GM13977 (cell line): ENCODE measurements around the gene AFDN.

Experiments used
- DNase-seq: peaks from one replicate; pipeline ENCODE4 v3.0.0; 2012; ENCODE audit warnings: low spot score
- in situ Hi-C: fragments of 300-500 bp; cut with MboI; formaldehyde crosslinking; loops from one replicate; pipeline ENCODE4 v1.12.0; 2022; ENCODE audit warnings: low sequenced_read_pairs, low pct_unique_long_range_greater_than_20kb, mixed read lengths, inconsistent platforms; ENCODE audit not compliant: unreplicated experiment
- TF ChIP-seq, protein P1 (sequence below): IDR thresholded peaks from 2 replicates; pipeline ENCODE4 v1.5.1; 2012; ENCODE audit warnings: mild to moderate bottlenecking, control low read depth; ENCODE audit not compliant: insufficient read depth; ENCODE audit errors: extremely low read depth, missing control alignments

The AFDN gene

DNA sequence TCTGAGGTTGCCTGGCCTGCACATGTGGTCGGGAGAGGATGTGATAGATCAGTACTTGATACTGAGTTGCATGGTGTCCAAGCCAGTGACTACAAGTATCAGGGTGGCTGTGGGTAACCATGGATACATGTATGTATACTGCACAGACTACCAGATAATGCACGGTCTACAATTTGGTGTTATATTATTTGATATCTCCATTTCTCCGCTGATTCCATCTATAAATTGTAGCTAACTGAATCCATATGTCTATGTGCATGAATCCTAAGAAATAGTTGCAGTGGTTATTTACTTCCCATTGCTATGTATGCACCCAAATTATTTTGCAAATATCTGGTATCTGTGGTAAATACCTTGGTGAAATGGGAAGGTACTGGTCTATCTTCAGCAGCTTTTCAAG is 87.0 kb downstream of the AFDN start:
- in situ Hi-C loops, result no loop called here
- DNase-seq, result no peak
- TF ChIP-seq, protein P1, sequence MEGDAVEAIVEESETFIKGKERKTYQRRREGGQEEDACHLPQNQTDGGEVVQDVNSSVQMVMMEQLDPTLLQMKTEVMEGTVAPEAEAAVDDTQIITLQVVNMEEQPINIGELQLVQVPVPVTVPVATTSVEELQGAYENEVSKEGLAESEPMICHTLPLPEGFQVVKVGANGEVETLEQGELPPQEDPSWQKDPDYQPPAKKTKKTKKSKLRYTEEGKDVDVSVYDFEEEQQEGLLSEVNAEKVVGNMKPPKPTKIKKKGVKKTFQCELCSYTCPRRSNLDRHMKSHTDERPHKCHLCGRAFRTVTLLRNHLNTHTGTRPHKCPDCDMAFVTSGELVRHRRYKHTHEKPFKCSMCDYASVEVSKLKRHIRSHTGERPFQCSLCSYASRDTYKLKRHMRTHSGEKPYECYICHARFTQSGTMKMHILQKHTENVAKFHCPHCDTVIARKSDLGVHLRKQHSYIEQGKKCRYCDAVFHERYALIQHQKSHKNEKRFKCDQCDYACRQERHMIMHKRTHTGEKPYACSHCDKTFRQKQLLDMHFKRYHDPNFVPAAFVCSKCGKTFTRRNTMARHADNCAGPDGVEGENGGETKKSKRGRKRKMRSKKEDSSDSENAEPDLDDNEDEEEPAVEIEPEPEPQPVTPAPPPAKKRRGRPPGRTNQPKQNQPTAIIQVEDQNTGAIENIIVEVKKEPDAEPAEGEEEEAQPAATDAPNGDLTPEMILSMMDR, result no peak

- in situ Hi-C loops, result no loop called here
- TF ChIP-seq, protein P1, result no peak
- no peak for DNase-seq
Observed at GRCh38 chr6:167915139-167915538, 88.4 kb downstream of the AFDN start.

- in situ Hi-C loops, result no loop called here
- DNase-seq, result no peak
- TF ChIP-seq, protein P1, result no peak
Observed at GRCh38 chr6:167917551-167918154, 90.9 kb downstream of the AFDN start.

DNA sequence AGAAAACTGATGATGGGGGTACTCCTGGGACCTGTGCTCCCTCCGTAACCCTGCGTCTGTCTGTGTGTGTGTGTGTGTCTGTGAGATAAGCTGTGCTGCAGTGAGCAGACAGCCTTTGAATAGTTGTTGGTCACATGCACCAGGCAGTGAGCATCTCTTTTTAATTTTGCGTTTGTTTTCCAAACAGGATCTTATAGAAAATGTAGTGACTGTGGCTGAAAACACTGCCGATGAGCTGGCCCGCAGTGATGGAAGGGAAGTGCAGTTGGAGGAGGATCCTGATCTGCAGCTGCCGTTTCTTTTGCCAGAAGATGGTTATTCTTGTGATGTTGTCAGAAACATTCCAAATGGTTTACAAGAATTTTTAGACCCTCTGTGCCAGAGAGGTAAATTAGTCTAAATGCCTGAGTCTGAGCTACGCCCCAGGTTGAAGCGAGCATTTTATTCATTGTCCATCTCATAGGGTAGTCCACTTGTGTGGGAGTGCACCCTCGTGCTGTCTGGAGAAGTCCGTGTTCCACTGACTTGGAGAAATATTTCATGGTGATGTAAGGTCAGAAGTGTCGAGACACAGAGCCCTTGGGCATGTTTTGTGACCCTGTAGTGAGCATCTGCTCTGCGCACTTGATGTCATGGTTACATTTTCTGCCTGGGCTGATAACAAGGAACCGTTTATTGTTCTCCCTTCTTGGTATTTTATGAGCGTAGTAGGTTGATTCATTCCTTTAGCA is 92.0 kb downstream of the AFDN start:
- in situ Hi-C loops, result no loop called here
- DNase-seq, result no peak
- TF ChIP-seq, protein P1, result no peak

DNA sequence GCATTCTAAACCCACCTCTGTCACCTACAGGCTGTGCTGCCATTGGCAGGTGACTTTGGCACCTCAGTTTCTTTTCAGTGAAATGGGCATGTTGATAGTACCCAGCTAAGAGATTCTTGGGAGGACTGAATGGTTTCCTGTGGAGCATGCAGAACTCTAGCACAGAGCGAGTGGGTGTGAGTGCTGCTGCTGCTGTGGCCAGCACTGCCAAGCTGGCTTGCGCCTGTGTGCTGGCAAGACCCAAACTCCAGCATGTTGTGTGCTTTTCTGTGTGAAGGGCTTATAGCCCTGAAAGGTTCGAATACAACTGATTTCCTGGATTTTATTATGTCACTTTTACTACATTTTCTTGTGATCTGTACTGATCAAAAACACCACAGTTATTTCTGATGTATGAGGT is 92.6 kb downstream of the AFDN start:
- TF ChIP-seq, protein P1, result no peak
- no peak for DNase-seq
- in situ Hi-C loops, result no loop called here

DNA sequence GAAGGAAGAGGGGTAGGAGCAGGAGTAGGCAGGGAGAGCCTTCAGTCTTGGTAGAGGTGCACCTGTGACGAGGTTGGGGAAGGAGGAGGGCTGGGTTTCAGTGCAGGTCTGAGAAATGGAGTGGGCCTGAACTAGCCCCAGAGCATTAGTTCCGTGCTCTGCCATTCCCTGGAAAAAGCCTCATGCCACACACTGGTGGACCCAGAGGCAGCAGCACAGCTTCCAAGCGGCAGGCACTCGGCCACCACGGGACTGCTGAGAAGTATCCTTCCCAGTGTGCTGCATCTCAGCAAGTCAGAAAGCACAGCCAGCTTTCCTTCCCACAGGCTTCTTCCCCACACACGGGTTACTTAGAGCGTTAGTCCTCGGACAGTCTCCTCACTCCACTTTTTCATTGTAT is 93.5 kb downstream of the AFDN start:
- in situ Hi-C loops, result no loop called here

More for the DNA sequence above, 93.5 kb downstream of the AFDN start:
- DNase-seq, result no peak
- TF ChIP-seq, protein P1, result no peak
